ENCODE results near the gene OR2V2.

- TF ChIP-seq CTCF (IDR thresholded peaks at IDR 0.05), result no peak
- no peak for TF ChIP-seq POLR2A (IDR thresholded peaks at IDR 0.05)
Observed at GRCh38 chr5:181158869-181159268, 11.5 kb downstream of the OR2V2 start.
